IMR-90 (cell line): ENCODE data around the gene LENG9. TPM values are rescaled to one million over a fixed set of nuclear protein-coding genes. Genes with fewer than 3 reads are reported as not detected.

ENCODE experiments used
- ATAC-seq: fragments of 200-7000 bp; cut with Tn5 transposase; 2 replicates; pipeline ENCODE4 v1.9.1; 2020; ENCODE audit warnings: low read depth, mild to moderate bottlenecking, moderate library complexity
- BruUV-seq: library from RNA; stranded (reverse); fragments of 400-500 nt; replicated peaks from 2 replicates; lab custom pipeline; 2021; lab: Mats Ljungman, UMichigan
- CTCF ChIA-PET: fragments of 300-600 bp; formaldehyde crosslinking; extraction: SDS; loops from one replicate; lab custom pipeline; 2021; ENCODE audit warnings: antibody characterized with exemption; lab: Yijun Ruan, JAX
- POLR2A ChIA-PET: fragments of 300-600 bp; sonication (Branson Sonifier 250); formaldehyde crosslinking; loops from one replicate; lab custom pipeline; 2022; ENCODE audit warnings: antibody characterized with exemption; ENCODE audit not compliant: unreplicated experiment; lab: Charles Lee
- DNase-seq: peaks from one replicate; pipeline ENCODE4 v3.0.0; 2013
- H2AFZ ChIP-seq: replicated peaks from 2 replicates; pipeline ENCODE3; 2013; ENCODE audit warnings: low read length, mild to moderate bottlenecking; ENCODE audit not compliant: poor library complexity
- H2AK5ac ChIP-seq: 2 replicates; pipeline ENCODE4 v1.6.1; 2013; ENCODE audit warnings: low read depth, low read length, inconsistent platforms
- H2AK9ac ChIP-seq: replicated peaks from 2 replicates; pipeline ENCODE3; 2013; ENCODE audit warnings: mild to moderate bottlenecking, low read depth, low read length, moderate library complexity; ENCODE audit not compliant: poor library complexity
- H2BK120ac ChIP-seq: 2 replicates; pipeline ENCODE4 v1.6.1; 2013; ENCODE audit warnings: low read depth, low read length, inconsistent platforms
- H2BK15ac ChIP-seq: 3 replicates; pipeline ENCODE4 v1.6.1; 2013; ENCODE audit warnings: low read depth, low read length, inconsistent platforms
- H2BK20ac ChIP-seq: 2 replicates; pipeline ENCODE4 v1.6.1; 2013; ENCODE audit warnings: low read depth, mild to moderate bottlenecking, inconsistent platforms, low read length, moderate library complexity
- H2BK5ac ChIP-seq: 2 replicates; pipeline ENCODE4 v1.6.1; 2013; ENCODE audit warnings: mild to moderate bottlenecking, low read depth, low read length, inconsistent platforms; ENCODE audit not compliant: poor library complexity, severe bottlenecking
- H3K14ac ChIP-seq: replicated peaks from 2 replicates; pipeline ENCODE4 v1.6.1; 2013; ENCODE audit warnings: low read depth, low read length, inconsistent platforms
- H3K18ac ChIP-seq: 2 replicates; pipeline ENCODE4 v1.6.1; 2013; ENCODE audit warnings: low read depth, low read length, control low read depth
- H3K23ac ChIP-seq: 2 replicates; pipeline ENCODE4 v1.6.1; 2013; ENCODE audit warnings: low read depth, low read length, inconsistent platforms
- H3K27ac ChIP-seq: 2 replicates; pipeline ENCODE4 v1.5.1; 2013; ENCODE audit warnings: mild to moderate bottlenecking, control low read depth, low read length; ENCODE audit not compliant: insufficient read depth
- H3K27me3 ChIP-seq: 2 replicates; pipeline ENCODE4 v1.6.1; 2013; ENCODE audit warnings: low read length; ENCODE audit not compliant: control insufficient read depth, insufficient read depth
- H3K36me3 ChIP-seq: 2 replicates; pipeline ENCODE4 v1.6.1; 2013; ENCODE audit warnings: low read length, mixed read lengths; ENCODE audit not compliant: control insufficient read depth, insufficient read depth
- H3K4ac ChIP-seq: 2 replicates; pipeline ENCODE4 v1.6.1; 2013; ENCODE audit warnings: low read depth, low read length, inconsistent platforms
- H3K4me1 ChIP-seq: 2 replicates; pipeline ENCODE4 v1.6.1; 2013; ENCODE audit warnings: low read length, mixed read lengths; ENCODE audit not compliant: control insufficient read depth, insufficient read depth
- H3K4me2 ChIP-seq: 2 replicates; pipeline ENCODE4 v1.6.1; 2013; ENCODE audit warnings: low read depth, mild to moderate bottlenecking, control low read depth, low read length, moderate library complexity
- H3K4me3 ChIP-seq: 2 replicates; pipeline ENCODE4 v1.5.1; 2013; ENCODE audit warnings: low read depth, mild to moderate bottlenecking, control low read depth, low read length, moderate library complexity; ENCODE audit not compliant: insufficient read depth
- H3K56ac ChIP-seq: 2 replicates; pipeline ENCODE4 v1.6.1; 2013; ENCODE audit warnings: low read length, inconsistent platforms; ENCODE audit not compliant: insufficient read depth; ENCODE audit errors: extremely low read depth
- H3K79me1 ChIP-seq, 2 experiments: 2 replicates each; pipeline ENCODE4 v1.6.1; 2013; ENCODE audit warnings: low read length in 2 of 2, inconsistent platforms in 1 of 2, low read depth in 1 of 2
- H3K9ac ChIP-seq: 2 replicates; pipeline ENCODE4 v1.6.1; 2013; ENCODE audit warnings: low read depth, low read length, control low read depth
- H3K9me1 ChIP-seq: 2 replicates; pipeline ENCODE4 v1.6.1; 2013; ENCODE audit warnings: low read length, inconsistent platforms; ENCODE audit not compliant: insufficient read depth
- H3K9me3 ChIP-seq: 2 replicates; pipeline ENCODE4 v1.6.1; 2013; ENCODE audit warnings: low read length; ENCODE audit not compliant: control insufficient read depth, insufficient read depth
- H4K20me1 ChIP-seq: 2 replicates; pipeline ENCODE4 v1.6.1; 2013; ENCODE audit warnings: low read length, inconsistent platforms; ENCODE audit not compliant: insufficient read depth
- H4K5ac ChIP-seq: 2 replicates; pipeline ENCODE4 v1.6.1; 2013; ENCODE audit warnings: mild to moderate bottlenecking, low read depth, low read length, control low read depth
- H4K8ac ChIP-seq, 2 experiments: 2 replicates each; pipeline ENCODE4 v1.6.1; 2013; ENCODE audit warnings: low read depth in 2 of 2, low read length in 2 of 2, control low read depth in 1 of 2, inconsistent platforms in 1 of 2
- H4K91ac ChIP-seq: 2 replicates; pipeline ENCODE4 v1.6.1; 2013; ENCODE audit warnings: low read depth, low read length, inconsistent platforms; ENCODE audit not compliant: insufficient read depth
- CHD1 ChIP-seq: IDR thresholded peaks from 2 replicates; pipeline ENCODE4 v1.6.1; 2012; ENCODE audit warnings: low read depth, low read length, improper control_type of control experiment
- CTCF ChIP-seq: conservative IDR thresholded peaks from 2 replicates; pipeline ENCODE4 v1.5.1; 2012; ENCODE audit warnings: mild to moderate bottlenecking, low read depth, low read length, improper control_type of control experiment
- ELK1 ChIP-seq: fragments of 150-350 bp; IDR thresholded peaks from 2 replicates; pipeline ENCODE4 v1.6.1; 2016; ENCODE audit warnings: low read depth, mild to moderate bottlenecking, low read length, moderate library complexity, borderline replicate concordance
- RAD21 ChIP-seq: IDR thresholded peaks from 2 replicates; pipeline ENCODE4 v1.6.1; 2012; ENCODE audit warnings: low read length, improper control_type of control experiment
- WGBS, 2 experiments: methylation state at CpG; one replicate each; pipeline versions ENCODE4 v1.1.5 to v1.1.7; 2013; ENCODE audit warnings: missing lambda C conversion rate in 2 of 2; ENCODE audit not compliant: insufficient read length in 1 of 2; ENCODE audit errors: extremely low coverage in 2 of 2; 5-methylcytosine and 5-hydroxymethylcytosine counted together
- dilution Hi-C: fragments of 300-500 bp; cut with HindIII; formaldehyde crosslinking; loops from one replicate; pipeline ENCODE4 v1.14.3; 2018; ENCODE audit warnings: low sequenced_read_pairs; ENCODE audit not compliant: unreplicated experiment
- in situ Hi-C: fragments of 300-500 bp; cut with MboI; formaldehyde crosslinking; loops from 3 replicates; pipeline ENCODE4 v1.14.3; 2019; ENCODE audit warnings: low sequenced_read_pairs, inconsistent platforms, mixed read lengths
- intact Hi-C: fragments of 100-400 bp; cut with micrococcal nuclease; formaldehyde crosslinking; loops from 2 replicates; pipeline ENCODE4 v1.10.0; 2022
- polyA plus RNA-seq, 3 experiments: library from polyadenylated mRNA; depleted of rRNA; stranded (reverse); fragments of >200 nt; gene quantifications; 2 replicates each; pipeline ENCODE4 v1.2.3, GENCODE V29; 2012; ENCODE audit warnings: low replicate concordance in 1 of 3
- total RNA-seq: library from RNA; depleted of rRNA; stranded (reverse); fragments of >200 nt; gene quantifications from 2 replicates; pipeline ENCODE4 v1.2.3, GENCODE V29; 2012

LENG9 gene
- total and polyA plus RNA-seq, 2 of the 4 experiments (the other 2 are of a cell fraction): 0.94 to 1.1 TPM

GRCh38 chr19:54439174-54439851 lies 24.3 kb downstream of the LENG9 start:
- H3K4me2 ChIP-seq: no peak overlapping the region
- H4K20me1 ChIP-seq: peaks cover 14% of the 10 kb centered on the region
- H3K27me3 ChIP-seq: no peaks in the 10 kb centered on the region
- 67% methylated on average over 1 of the region's 15 CpGs; no CpG with 5 or more reads in 1 of the 2 experiments for WGBS, 2 experiments
- H3K4ac ChIP-seq: no peak overlapping the region
- H3K56ac ChIP-seq: no peak overlapping the region
- no peak overlapping the region for H3K4me3 ChIP-seq
- no peak overlapping the region for H2BK120ac ChIP-seq
- no peak overlapping the region for H2BK15ac ChIP-seq
- in situ Hi-C loops: no loop called here
- no peak overlapping the region for H3K27ac ChIP-seq
- H2BK20ac ChIP-seq: no peak overlapping the region
- dilution Hi-C loops: no loop called here
- peaks cover 14 to 19% of the 10 kb centered on the region in 2 experiments for H3K79me1 ChIP-seq
- H3K14ac ChIP-seq: no peak overlapping the region
- H3K23ac ChIP-seq: no peak overlapping the region
- peaks cover 10% of the 10 kb centered on the region for H3K36me3 ChIP-seq
- ATAC-seq (peak; percentile 65; the same call in 1 of the 2 replicates), DNase-seq (no peak)
- no peaks in the 10 kb centered on the region for H3K9me3 ChIP-seq
- H2BK5ac ChIP-seq: no peak overlapping the region
- no TSS peak for BruUV-seq
- peak; percentile 31 for TF ChIP-seq CTCF
- TF ChIP-seq CHD1: no peak
- 0 out of 2 replicates have a peak, but pooled peaks have one; percentile 22 for TF ChIP-seq RAD21
- TF ChIP-seq ELK1: no peak
- H3K9ac ChIP-seq: no peak overlapping the region
- ChIA-PET POLR2A (no interaction called here), CTCF (interaction anchor here (1.3 kb wide), 1 partner anchor 9 kb away, joined by 5 read pairs; no protein-coding TSS in a partner anchor)
- no peak overlapping the region for H4K91ac ChIP-seq
- no peak overlapping the region for H4K5ac ChIP-seq
- no peak overlapping the region; the same call in 1 of the 2 replicates for H2AK5ac ChIP-seq
- intact Hi-C loops: no loop called here
- H4K8ac ChIP-seq: no peak overlapping the region
- H3K4me1 ChIP-seq: no peaks in the 10 kb centered on the region
- no peak overlapping the region for H2AFZ ChIP-seq
- peaks cover 6% of the 10 kb centered on the region; the same call in 1 of the 2 replicates for H3K9me1 ChIP-seq
- H2AK9ac ChIP-seq: no peak overlapping the region
- H3K18ac ChIP-seq: no peak overlapping the region
